GM13976 (cell line): ENCODE measurements around the gene SECISBP2.

ENCODE experiments used
- DNase-seq: peaks from one replicate; pipeline ENCODE4 v3.0.0; 2012; ENCODE audit warnings: low spot score
- in situ Hi-C: fragments of 300-500 bp; cut with MboI; formaldehyde crosslinking; loops from one replicate; pipeline ENCODE4 v1.12.0; 2022; ENCODE audit warnings: low sequenced_read_pairs, mixed read lengths, inconsistent platforms; ENCODE audit not compliant: unreplicated experiment
- TF ChIP-seq, protein P1 (sequence below): IDR thresholded peaks from 2 replicates; pipeline ENCODE4 v1.5.1; 2012; ENCODE audit warnings: borderline replicate concordance, mild to moderate bottlenecking; ENCODE audit not compliant: insufficient read depth; ENCODE audit errors: extremely low read depth, missing control alignments, control extremely low read depth

The SECISBP2 gene

DNA sequence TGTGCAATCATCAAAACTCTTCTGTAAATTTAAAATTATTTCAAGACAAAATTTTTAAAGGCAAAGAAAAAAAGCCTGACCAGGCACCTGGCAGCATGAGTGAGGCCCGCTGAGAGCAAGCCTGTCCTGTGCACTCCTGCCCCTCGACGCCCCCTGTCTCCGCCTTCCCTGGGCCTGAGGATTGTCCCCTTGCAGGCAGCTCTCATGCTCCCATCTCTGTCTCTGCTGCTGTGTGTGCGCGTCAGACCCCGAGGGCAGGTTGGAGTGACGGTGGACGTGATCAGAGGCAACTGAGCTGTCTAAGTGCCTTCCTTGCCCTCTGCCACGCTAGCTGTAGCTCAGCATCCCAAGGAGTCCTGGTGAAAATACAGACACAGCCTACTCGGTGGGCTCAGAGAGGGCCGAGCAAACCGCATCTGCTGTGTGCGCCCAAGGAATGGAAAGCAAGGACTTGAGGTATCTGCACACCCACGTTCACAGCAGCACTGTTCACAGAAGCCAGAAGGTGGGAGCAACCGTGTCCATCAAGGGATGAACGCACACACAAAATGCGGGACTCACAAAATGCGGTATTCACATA is 65.5 kb downstream of the SECISBP2 start:
- TF ChIP-seq, protein P1, sequence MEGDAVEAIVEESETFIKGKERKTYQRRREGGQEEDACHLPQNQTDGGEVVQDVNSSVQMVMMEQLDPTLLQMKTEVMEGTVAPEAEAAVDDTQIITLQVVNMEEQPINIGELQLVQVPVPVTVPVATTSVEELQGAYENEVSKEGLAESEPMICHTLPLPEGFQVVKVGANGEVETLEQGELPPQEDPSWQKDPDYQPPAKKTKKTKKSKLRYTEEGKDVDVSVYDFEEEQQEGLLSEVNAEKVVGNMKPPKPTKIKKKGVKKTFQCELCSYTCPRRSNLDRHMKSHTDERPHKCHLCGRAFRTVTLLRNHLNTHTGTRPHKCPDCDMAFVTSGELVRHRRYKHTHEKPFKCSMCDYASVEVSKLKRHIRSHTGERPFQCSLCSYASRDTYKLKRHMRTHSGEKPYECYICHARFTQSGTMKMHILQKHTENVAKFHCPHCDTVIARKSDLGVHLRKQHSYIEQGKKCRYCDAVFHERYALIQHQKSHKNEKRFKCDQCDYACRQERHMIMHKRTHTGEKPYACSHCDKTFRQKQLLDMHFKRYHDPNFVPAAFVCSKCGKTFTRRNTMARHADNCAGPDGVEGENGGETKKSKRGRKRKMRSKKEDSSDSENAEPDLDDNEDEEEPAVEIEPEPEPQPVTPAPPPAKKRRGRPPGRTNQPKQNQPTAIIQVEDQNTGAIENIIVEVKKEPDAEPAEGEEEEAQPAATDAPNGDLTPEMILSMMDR, result no peak
- in situ Hi-C loops, result no loop called here
- no peak for DNase-seq

DNA sequence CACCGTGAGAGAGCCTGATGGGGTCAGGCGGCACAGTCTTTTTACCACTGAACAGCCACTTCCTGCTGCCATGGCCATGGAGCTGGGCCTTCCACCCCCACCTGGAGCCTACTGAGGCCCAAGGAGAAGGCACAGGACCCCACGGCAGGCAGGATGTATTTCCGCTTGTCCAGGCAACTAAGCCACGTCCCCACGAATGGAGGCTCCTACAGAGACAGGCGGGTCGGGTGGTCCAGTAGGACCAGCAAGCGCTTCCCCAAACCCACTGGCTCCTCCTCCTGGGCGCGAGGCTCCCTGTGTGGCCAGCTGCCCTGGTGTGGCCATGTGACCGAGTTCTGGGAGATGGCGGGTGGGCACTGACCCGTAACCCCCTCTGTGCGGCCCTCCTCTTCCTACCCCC is 66.5 kb downstream of the SECISBP2 start:
- TF ChIP-seq, protein P1, result no peak
- DNase-seq, result no peak
- in situ Hi-C loops, result no loop called here

DNA sequence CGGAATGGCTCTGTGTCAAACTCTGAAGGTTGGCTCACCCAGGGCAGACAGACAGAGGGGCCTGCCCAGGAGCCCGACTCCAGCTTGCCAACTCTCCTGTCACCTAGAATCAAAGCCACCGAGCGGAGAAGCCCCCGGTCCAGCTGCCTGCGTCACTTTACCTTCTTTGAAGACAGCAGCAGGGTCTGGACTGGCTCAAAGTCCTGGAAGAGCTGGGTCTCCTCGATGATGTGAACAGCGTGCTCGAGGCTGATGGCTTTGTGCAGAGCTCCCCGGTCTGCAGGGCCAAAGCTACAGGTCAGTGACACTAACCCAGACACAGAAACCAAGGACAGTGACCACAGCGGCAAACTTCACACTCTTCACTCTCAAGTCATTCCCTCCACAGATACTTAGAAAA is 67.9 kb downstream of the SECISBP2 start:
- TF ChIP-seq, protein P1, result no peak
- in situ Hi-C loops, result no loop called here
- DNase-seq, result no peak

DNA sequence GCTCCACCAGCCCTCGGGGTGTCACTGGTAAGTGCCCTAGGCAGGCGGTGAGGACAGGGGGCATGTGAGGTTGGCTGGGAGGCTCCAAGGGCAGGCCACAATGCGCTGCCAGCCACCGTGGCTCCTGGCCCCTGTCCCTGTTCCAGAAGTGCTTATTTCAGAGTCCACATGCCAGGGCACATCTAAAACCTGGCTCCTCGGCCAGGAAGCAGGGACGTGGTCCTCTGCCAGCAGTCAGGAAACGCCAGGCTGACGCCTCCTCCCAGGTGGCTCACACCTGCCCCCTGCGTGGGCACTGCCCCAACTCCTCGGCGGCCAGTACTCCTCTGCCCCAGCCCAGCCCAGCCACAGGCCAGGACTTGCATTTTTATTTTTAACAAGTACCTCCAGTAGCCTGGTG is 68.5 kb downstream of the SECISBP2 start:
- TF ChIP-seq, protein P1, result no peak
- no peak for DNase-seq
- in situ Hi-C loops, result no loop called here

DNA sequence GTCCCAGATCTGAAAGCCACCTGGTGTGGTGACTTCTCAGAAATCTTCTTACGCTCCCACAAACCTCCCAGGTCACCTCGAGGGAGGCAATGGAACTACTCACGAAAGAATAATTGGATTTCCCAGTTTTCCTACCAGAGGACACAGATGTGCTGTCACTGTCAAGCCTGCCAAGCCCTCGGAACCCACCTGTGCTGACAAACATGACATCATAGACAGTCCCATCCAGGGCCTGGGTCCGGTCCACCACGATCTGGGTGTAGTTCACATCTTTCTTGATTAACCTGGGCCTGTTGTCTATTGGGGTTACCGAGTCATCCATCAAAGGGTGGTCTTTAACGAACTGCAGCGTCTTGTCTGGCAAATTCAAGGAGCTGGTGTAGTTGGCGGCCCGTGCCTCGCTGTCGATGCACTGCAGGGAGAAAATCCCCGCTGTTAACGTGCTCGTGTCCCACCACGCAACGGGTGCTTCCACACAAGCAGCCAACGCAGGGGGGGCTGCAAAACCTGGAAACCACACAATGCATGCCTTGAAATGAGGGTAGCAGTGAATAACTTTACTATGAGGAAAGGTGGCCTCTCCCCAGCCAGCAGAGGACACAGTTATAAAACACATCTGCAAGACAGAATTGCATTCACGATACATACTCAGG is 69.0 kb downstream of the SECISBP2 start:
- in situ Hi-C loops, result no loop called here
- TF ChIP-seq, protein P1, result no peak
- no peak for DNase-seq

DNA sequence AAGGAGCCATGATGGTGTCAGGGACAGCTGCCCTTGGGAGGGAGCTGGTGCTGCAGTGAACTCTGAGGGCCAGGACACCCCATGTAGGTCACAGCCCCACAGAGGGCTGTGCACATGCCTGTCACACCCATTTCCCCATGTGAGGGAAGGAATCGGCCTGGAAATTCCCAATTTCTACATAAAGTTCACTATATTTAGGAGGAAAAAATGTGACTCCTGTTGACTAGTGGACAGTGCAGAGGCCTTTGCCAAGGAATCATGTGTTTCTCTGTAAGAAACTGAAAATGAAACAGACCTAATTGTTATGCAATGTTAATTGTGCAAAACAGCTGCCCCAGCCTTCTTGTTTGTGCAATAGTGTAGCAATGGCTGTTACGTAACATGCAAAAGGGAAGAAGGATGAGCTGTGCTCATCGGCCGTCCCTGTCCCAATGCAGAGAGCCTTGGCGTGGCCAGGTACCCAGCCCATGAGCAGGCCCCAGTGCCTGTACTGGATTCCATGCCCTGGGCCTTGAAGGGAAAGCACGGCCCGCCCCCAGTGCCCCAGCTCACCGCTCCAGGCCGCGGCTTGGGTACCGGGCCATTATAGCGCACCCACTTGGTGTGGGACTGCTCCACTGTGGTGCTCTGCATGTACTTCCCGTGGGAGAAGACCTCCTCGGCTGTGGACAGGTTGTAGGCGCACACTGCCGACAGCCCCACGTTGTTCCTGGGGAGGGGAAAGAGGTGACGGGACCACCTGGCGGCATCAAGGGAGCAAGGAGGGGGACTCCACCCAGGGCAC is 70.0 kb downstream of the SECISBP2 start:
- DNase-seq, result no peak
- in situ Hi-C loops, result no loop called here
- TF ChIP-seq, protein P1, result no peak
